Liver (tissue), 3 donors: ENCODE results near the gene TBX1.

Experiments used
- CTCF ChIP-seq: fragments of 150-350 bp; IDR thresholded peaks from 2 replicates; pipeline ENCODE4 v1.5.1; 2017; ENCODE audit warnings: improper control_type of control experiment, low read depth, low read length; ENCODE audit not compliant: missing input control
- EGR1 ChIP-seq, 2 donors: IDR thresholded peaks; 2 replicates each; pipeline ENCODE4 v1.6.1; 2016 to 2018; ENCODE audit warnings: antibody characterized with exemption in 2 of 2, low read depth in 2 of 2
- FOXA1 ChIP-seq: IDR thresholded peaks from 2 replicates; pipeline ENCODE4 v1.6.1; 2016; ENCODE audit warnings: antibody characterized with exemption
- HNF4A ChIP-seq, 2 donors: conservative IDR thresholded peaks; 2 replicates each; pipeline ENCODE4 v1.6.1; 2016; ENCODE audit warnings: antibody characterized with exemption in 2 of 2, mild to moderate bottlenecking in 2 of 2
- MAX ChIP-seq: IDR thresholded peaks from 2 replicates; pipeline ENCODE4 v1.6.1; 2016; ENCODE audit warnings: antibody characterized with exemption
- NR2F2 ChIP-seq: IDR thresholded peaks from 2 replicates; pipeline ENCODE4 v1.6.1; 2016; ENCODE audit warnings: antibody characterized with exemption
- RAD21 ChIP-seq, 2 donors: IDR thresholded peaks; 2 replicates each; pipeline ENCODE4 v1.6.1; 2016; ENCODE audit warnings: antibody characterized with exemption in 2 of 2, mild to moderate bottlenecking in 2 of 2
- TAF1 ChIP-seq: conservative IDR thresholded peaks from 2 replicates; pipeline ENCODE4 v1.6.1; 2016; ENCODE audit warnings: antibody characterized with exemption, mild to moderate bottlenecking
- TF ChIP-seq, protein P1 (sequence below): IDR thresholded peaks from 2 replicates; pipeline ENCODE4 v1.6.1; 2016; ENCODE audit warnings: antibody characterized with exemption, mild to moderate bottlenecking
- donor health status: healthy.
- donor health status: healthy.

GRCh38 chr22:19782533-19782932 is 22.0 kb downstream of the TBX1 start:
- no peak for TF ChIP-seq EGR1 (IDR thresholded peaks at IDR 0.05; ENCODE audit: low read depth in 2 of 2)
- no peak for TF ChIP-seq MAX
- TF ChIP-seq CTCF, result no peak
- no peak for TF ChIP-seq HNF4A (conservative IDR thresholded peaks at IDR 0.05)
- no peak for TF ChIP-seq RAD21 (IDR thresholded peaks at IDR 0.05)
- TF ChIP-seq TAF1, result no peak
- TF ChIP-seq, protein P1, sequence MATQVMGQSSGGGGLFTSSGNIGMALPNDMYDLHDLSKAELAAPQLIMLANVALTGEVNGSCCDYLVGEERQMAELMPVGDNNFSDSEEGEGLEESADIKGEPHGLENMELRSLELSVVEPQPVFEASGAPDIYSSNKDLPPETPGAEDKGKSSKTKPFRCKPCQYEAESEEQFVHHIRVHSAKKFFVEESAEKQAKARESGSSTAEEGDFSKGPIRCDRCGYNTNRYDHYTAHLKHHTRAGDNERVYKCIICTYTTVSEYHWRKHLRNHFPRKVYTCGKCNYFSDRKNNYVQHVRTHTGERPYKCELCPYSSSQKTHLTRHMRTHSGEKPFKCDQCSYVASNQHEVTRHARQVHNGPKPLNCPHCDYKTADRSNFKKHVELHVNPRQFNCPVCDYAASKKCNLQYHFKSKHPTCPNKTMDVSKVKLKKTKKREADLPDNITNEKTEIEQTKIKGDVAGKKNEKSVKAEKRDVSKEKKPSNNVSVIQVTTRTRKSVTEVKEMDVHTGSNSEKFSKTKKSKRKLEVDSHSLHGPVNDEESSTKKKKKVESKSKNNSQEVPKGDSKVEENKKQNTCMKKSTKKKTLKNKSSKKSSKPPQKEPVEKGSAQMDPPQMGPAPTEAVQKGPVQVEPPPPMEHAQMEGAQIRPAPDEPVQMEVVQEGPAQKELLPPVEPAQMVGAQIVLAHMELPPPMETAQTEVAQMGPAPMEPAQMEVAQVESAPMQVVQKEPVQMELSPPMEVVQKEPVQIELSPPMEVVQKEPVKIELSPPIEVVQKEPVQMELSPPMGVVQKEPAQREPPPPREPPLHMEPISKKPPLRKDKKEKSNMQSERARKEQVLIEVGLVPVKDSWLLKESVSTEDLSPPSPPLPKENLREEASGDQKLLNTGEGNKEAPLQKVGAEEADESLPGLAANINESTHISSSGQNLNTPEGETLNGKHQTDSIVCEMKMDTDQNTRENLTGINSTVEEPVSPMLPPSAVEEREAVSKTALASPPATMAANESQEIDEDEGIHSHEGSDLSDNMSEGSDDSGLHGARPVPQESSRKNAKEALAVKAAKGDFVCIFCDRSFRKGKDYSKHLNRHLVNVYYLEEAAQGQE, result no peak
- TF ChIP-seq FOXA1, result no peak
- no peak for TF ChIP-seq NR2F2
